H1 (cell line): ENCODE data around the gene SERPINA10. TPM values are rescaled to one million over a fixed set of nuclear protein-coding genes. Genes with fewer than 3 reads are reported as not detected.

ENCODE experiments used
- CBX8 ChIP-seq: fragments of 300-800, 300-1000 bp; sonication (generic); IDR thresholded peaks from 2 replicates; pipeline ENCODE4 v1.7.1; 2016; ENCODE audit warnings: low read depth, low read length, borderline replicate concordance
- CREB1 ChIP-seq: IDR thresholded peaks from 2 replicates; pipeline ENCODE4 v1.6.1; 2012; ENCODE audit warnings: inconsistent platforms
- RFX5 ChIP-seq: IDR thresholded peaks from 2 replicates; pipeline ENCODE4 v1.6.1; 2011; ENCODE audit warnings: low read depth, low read length, improper control_type of control experiment, borderline replicate concordance
- RXRA ChIP-seq: IDR thresholded peaks from 2 replicates; pipeline ENCODE4 v1.6.1; 2011; ENCODE audit warnings: low read depth, mild to moderate bottlenecking, low read length, moderate library complexity; ENCODE audit not compliant: insufficient read depth
- SAP30 ChIP-seq: fragments of 300-600 bp; sonication (generic); IDR thresholded peaks from 2 replicates; pipeline ENCODE4 v1.7.1; 2012; ENCODE audit warnings: low read length, moderate library complexity, mild to moderate bottlenecking, inconsistent platforms; ENCODE audit not compliant: insufficient read depth, insufficient replicate concordance
- SIRT6 ChIP-seq: IDR thresholded peaks from one replicate; pipeline ENCODE4 v1.7.1; 2012; ENCODE audit warnings: low read length, inconsistent platforms
- SIX5 ChIP-seq: IDR thresholded peaks from 2 replicates; pipeline ENCODE4 v1.6.1; 2011; ENCODE audit warnings: mild to moderate bottlenecking, low read depth, low read length
- TEAD4 ChIP-seq: IDR thresholded peaks from 2 replicates; pipeline ENCODE4 v1.6.1; 2012; ENCODE audit warnings: low read depth, low read length, inconsistent platforms, mixed read lengths
- USF2 ChIP-seq: IDR thresholded peaks from 2 replicates; pipeline ENCODE4 v1.6.1; 2011; ENCODE audit warnings: low read length, improper control_type of control experiment
- polyA plus RNA-seq, 7 experiments: library from polyadenylated mRNA; depleted of rRNA in 3 of 7; stranded (reverse) in 5 of 7; unstranded in 2 of 7; fragments of >200 nt in 5 of 7; fragments of 200-250 nt in 2 of 7; gene quantifications; 1 replicate in 5 of 7; 2 replicates in 1 of 7; 4 replicates in 1 of 7; pipeline versions ENCODE4 v1.2.1 to v1.2.3, GENCODE V29; 2011 to 2013; ENCODE audit warnings: missing spikeins in 2 of 7, mixed read lengths in 2 of 7
- total RNA-seq: library from RNA; stranded (reverse); fragmentation: NEBNext Ultra II Directional; extraction: Animal tissue kit (Norgen Biotek cat#: 25700); gene quantifications from 2 replicates; pipeline ENCODE4 v1.2.1, GENCODE V29; 2021

SERPINA10 gene
- total and polyA plus RNA-seq, 2 of the 8 experiments (the other 6 are each of a cell fraction or from before 2014, with no cell fraction given) = not detected

- no peak for TF ChIP-seq SIRT6
- TF ChIP-seq SAP30 = no peak
- TF ChIP-seq RXRA = no peak
- no peak for TF ChIP-seq USF2
- no peak for TF ChIP-seq SIX5
- TF ChIP-seq CBX8 = no peak
- TF ChIP-seq CREB1 = no peak
- no peak for TF ChIP-seq RFX5
- TF ChIP-seq TEAD4 = no peak
These were observed 1.7 kb downstream of the SERPINA10 start (continued) for GRCh38 chr14:94291159-94291905.
